ENCODE data around the gene SUSD3.

Gene SUSD3

DNA sequence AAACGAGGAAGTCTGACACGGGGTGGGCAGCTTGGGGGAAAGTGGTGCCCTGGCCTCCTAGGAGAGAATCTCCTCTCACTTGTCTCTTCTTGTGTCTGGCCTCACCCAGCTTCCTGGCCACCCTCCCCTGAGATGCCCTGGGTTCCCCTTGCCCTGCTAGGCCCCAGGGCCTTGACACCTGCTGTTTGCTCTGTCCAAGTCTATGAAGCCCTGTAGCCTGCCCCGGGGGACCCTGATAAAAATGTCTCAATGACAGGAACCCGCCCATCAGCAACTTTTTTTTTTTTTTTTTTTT lies 35.0 kb upstream of the SUSD3 start:
- no peaks in the 10 kb centered on the region for H3K4me1 ChIP-seq
- H3K36me3 ChIP-seq (ENCODE audit: control insufficient read depth, insufficient read depth, low read length), result no peaks in the 10 kb centered on the region
- TF ChIP-seq, protein P1, sequence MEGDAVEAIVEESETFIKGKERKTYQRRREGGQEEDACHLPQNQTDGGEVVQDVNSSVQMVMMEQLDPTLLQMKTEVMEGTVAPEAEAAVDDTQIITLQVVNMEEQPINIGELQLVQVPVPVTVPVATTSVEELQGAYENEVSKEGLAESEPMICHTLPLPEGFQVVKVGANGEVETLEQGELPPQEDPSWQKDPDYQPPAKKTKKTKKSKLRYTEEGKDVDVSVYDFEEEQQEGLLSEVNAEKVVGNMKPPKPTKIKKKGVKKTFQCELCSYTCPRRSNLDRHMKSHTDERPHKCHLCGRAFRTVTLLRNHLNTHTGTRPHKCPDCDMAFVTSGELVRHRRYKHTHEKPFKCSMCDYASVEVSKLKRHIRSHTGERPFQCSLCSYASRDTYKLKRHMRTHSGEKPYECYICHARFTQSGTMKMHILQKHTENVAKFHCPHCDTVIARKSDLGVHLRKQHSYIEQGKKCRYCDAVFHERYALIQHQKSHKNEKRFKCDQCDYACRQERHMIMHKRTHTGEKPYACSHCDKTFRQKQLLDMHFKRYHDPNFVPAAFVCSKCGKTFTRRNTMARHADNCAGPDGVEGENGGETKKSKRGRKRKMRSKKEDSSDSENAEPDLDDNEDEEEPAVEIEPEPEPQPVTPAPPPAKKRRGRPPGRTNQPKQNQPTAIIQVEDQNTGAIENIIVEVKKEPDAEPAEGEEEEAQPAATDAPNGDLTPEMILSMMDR (IDR thresholded peaks at IDR 0.05), result no peak
- no peak overlapping the region for H3K4me2 ChIP-seq (ENCODE audit: low read length)
- H3K27me3 ChIP-seq (ENCODE audit: control insufficient read depth, insufficient read depth, low read length), result no peaks in the 10 kb centered on the region
- H3K9me3 ChIP-seq (ENCODE audit: control insufficient read depth, low read length), result no peaks in the 10 kb centered on the region
- H3K9ac ChIP-seq, result no peak overlapping the region
- H3K4me3 ChIP-seq (ENCODE audit: low read depth, low read length), result no peak overlapping the region
- no peak overlapping the region for H2AFZ ChIP-seq
- H3K79me2 ChIP-seq, result no peaks in the 10 kb centered on the region
- no peak overlapping the region for H3K27ac ChIP-seq

DNA sequence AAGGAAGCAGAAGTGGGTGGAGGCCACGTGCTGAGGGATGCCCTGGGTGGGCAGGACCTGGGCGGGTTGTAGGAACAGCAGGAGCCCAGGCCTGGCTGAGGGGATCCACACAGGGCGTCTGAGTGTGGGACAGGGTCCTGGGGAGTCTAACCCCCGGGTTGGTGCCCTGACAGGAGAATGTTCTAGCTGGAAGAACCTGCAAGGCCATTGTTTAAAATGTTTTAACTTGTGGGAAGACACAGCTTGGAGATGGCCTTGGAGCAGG lies 33.9 kb upstream of the SUSD3 start:
- TF ChIP-seq, protein P1 (IDR thresholded peaks at IDR 0.05), result no peak
- Histone ChIP-seq H3K9me3 (ENCODE audit: control insufficient read depth, low read length) (no peaks in the 10 kb centered on the region), H3K27me3 (ENCODE audit: control insufficient read depth, insufficient read depth, low read length) (no peaks in the 10 kb centered on the region), H3K4me1 (no peaks in the 10 kb centered on the region), H3K9ac (no peak overlapping the region), H3K4me3 (ENCODE audit: low read depth, low read length) (no peak overlapping the region), H3K79me2 (no peaks in the 10 kb centered on the region), H3K27ac (no peak overlapping the region), H2AFZ (no peak overlapping the region), H3K36me3 (ENCODE audit: control insufficient read depth, insufficient read depth, low read length) (no peaks in the 10 kb centered on the region), H3K4me2 (ENCODE audit: low read length) (no peak overlapping the region)

DNA sequence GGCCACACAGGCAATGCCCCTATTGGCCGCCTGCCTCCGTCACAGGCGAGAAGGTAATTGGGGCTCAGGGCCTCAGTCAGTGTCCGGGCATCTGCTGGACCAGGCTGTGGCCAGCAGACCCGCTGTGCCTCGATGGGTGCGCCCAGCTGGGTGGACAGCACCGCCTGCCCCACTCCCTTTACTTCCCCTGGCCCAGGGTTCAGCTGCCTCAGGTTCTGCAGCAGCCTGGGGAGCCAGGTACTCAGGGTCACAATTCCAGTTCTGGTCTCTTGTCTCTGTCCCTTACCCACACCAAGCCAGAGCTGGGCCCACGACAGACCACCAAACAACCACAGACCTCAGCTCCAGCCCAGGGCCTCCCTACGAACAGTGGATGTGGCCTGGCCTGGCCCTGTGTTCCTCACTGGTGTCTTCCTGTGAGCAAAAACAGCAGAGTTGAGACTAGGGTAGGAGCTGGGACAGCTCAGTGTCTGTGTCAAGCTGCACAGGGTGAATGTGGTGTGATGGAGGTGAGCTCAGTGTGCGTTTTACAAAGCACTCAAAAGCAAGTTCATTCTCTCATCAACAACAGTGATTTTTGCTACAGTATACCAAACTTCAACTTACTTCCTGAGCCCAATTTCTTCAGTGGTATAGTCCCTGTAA lies 33.4 kb upstream of the SUSD3 start:
- Histone ChIP-seq H3K9me3 (ENCODE audit: control insufficient read depth, low read length) (no peaks in the 10 kb centered on the region), H3K27ac (no peak overlapping the region)

DNA sequence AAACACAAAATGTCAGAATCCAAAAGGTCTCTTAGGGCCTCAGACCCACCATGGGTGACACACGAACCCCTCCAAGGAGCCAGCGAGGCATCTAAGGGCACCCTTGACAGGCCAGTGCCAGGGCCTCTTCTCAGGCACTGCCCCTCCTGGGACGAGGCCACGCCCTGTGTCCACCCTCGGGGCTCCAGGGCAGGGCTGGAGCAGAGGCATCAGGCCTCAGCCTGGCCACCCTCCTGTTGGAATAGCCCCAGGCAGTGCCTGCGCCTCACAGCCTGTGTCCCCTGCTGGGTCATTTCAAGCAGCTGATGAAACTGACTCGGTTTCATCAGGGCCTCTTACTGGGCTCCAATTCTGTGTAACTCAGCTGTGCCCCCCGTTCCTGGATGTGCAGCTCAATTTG lies 32.8 kb upstream of the SUSD3 start:
- Histone ChIP-seq H3K27me3 (ENCODE audit: control insufficient read depth, insufficient read depth, low read length) (no peaks in the 10 kb centered on the region), H3K27ac (no peak overlapping the region), H3K4me3 (ENCODE audit: low read depth, low read length) (no peak overlapping the region), H3K9ac (no peak overlapping the region), H3K4me1 (no peaks in the 10 kb centered on the region), H3K4me2 (ENCODE audit: low read length) (no peak overlapping the region), H3K9me3 (ENCODE audit: control insufficient read depth, low read length) (no peaks in the 10 kb centered on the region), H2AFZ (no peak overlapping the region), H3K36me3 (ENCODE audit: control insufficient read depth, insufficient read depth, low read length) (no peaks in the 10 kb centered on the region), H3K79me2 (no peaks in the 10 kb centered on the region)
- TF ChIP-seq, protein P1 (IDR thresholded peaks at IDR 0.05), result no peak

More for the DNA sequence above, 33.4 kb upstream of the SUSD3 start:
- H3K4me3 ChIP-seq (ENCODE audit: low read depth, low read length), result no peak overlapping the region
- H3K4me1 ChIP-seq, result no peaks in the 10 kb centered on the region
- no peak overlapping the region for H3K4me2 ChIP-seq (ENCODE audit: low read length)
- no peak overlapping the region for H2AFZ ChIP-seq
- H3K36me3 ChIP-seq (ENCODE audit: control insufficient read depth, insufficient read depth, low read length), result no peaks in the 10 kb centered on the region
- TF ChIP-seq, protein P1 (IDR thresholded peaks at IDR 0.05), result no peak
- H3K27me3 ChIP-seq (ENCODE audit: control insufficient read depth, insufficient read depth, low read length), result no peaks in the 10 kb centered on the region
- H3K9ac ChIP-seq, result no peak overlapping the region
- H3K79me2 ChIP-seq, result no peaks in the 10 kb centered on the region

DNA sequence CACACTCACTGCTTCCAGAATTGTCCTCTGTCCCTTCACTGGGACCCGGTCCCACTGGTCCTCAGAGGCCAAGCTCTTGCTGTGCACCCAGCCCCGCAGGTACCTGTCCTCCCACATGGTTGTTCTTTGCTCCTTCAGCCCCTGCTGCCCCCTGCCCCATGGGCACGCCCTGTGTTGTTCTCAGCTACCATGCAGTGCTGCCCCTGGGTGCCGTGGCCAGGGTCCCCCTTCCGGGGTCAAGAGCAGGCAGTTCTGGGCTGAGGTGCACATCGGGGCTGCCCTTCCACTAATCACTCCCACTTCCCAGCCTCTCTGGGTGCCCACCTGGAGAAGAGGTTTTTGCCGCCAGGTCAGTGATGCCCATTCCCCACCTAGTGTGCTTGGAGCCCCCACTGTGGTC lies 31.9 kb upstream of the SUSD3 start:
- Histone ChIP-seq H3K36me3 (ENCODE audit: control insufficient read depth, insufficient read depth, low read length) (no peaks in the 10 kb centered on the region), H3K9me3 (ENCODE audit: control insufficient read depth, low read length) (no peaks in the 10 kb centered on the region), H3K4me1 (no peaks in the 10 kb centered on the region), H3K27ac (no peak overlapping the region), H3K27me3 (ENCODE audit: control insufficient read depth, insufficient read depth, low read length) (no peaks in the 10 kb centered on the region), H3K4me3 (ENCODE audit: low read depth, low read length) (no peak overlapping the region), H3K9ac (no peak overlapping the region), H3K79me2 (no peaks in the 10 kb centered on the region), H3K4me2 (ENCODE audit: low read length) (no peak overlapping the region), H2AFZ (no peak overlapping the region)
- TF ChIP-seq, protein P1 (IDR thresholded peaks at IDR 0.05), result no peak
